Left hindlimb (tissue), 1 donor: ENCODE results near the gene CACNA1B.

Experiments
- DNase-seq: peaks from one replicate; pipeline ENCODE4 v3.0.0-alpha.2; 2018

CACNA1B gene

DNA sequence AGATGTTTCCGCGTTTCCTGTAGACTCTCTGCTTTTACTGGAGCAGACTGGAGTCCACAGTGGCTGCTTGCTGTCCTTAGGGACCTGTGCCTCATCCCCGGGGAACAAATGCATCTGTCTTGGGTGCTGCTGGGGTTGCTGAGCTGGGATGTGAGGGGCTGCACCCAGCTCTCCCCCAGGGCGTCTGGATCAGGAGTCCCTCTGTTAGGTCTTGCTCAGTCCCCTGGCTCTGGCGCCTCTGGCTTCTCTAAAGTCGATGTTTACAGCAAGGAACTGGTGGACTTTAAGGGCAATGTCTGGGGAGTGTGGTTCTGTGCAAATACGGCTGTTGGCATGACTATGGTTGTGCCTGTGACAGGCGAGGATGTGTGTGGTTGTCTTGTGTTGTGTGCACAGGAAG is 91.4 kb downstream of the CACNA1B start:
- DNase-seq = no peak

DNA sequence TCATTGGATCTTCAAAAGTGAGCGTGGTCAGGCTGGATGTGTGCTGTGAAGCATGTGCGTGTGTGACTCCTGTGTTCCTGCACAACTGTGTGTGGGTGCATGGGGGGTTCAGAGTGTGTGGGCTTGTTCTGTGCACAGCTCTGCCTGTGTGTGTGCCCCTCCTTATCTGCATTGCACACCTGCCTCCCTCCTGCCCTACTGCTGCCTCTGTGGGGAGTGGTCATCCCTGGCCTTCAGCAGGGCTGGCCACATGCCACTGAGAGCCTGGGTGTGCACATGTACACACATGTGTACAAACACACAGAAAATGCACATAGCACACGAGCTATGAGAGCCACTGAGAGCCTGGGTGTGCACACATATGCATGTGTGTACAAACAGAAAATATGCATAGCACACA is 92.1 kb downstream of the CACNA1B start:
- no peak for DNase-seq

- DNase-seq = no peak
Measured at GRCh38 chr9:137970098-137970497, 92.5 kb downstream of the CACNA1B start.

DNA sequence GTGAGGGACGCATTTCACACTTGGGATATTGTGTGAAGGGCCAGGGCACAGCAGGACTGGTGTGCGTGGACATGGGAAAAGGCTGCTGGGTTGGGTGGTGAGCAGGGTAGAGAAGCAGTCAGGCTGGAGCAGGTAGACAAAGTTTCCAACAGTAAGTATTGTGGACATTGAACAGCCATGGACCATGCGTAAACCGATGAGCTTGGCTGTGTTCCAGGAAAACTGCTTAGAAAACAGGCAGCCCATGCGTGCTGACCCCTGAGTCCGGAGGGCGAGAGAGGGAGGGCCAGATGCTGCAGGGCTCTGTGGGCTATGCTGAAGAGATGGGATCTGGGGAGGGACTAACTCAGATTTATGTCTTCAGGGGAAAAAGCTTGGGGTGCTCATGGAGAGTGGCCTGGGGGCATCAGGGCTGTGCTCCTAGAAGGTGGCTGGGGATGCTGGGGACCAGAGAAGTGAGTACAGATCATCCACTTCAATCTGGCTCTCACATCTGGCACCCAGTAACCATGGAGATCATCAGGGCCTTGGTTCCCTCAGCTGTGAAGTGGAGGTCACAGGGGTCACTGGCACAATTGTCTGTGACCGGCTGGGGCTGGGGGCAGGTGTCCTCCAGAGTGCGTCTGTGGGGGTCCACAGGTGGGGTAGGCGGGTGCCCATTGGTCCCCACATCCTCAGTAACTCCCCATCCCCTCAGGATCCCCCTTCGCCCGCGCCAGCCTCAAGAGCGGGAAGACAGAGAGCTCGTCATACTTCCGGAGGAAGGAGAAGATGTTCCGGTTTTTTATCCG is 93.3 kb downstream of the CACNA1B start:
- no peak for DNase-seq

- no peak for DNase-seq
Measured at GRCh38 chr9:137971477-137972138, 94.0 kb downstream of the CACNA1B start.

DNA sequence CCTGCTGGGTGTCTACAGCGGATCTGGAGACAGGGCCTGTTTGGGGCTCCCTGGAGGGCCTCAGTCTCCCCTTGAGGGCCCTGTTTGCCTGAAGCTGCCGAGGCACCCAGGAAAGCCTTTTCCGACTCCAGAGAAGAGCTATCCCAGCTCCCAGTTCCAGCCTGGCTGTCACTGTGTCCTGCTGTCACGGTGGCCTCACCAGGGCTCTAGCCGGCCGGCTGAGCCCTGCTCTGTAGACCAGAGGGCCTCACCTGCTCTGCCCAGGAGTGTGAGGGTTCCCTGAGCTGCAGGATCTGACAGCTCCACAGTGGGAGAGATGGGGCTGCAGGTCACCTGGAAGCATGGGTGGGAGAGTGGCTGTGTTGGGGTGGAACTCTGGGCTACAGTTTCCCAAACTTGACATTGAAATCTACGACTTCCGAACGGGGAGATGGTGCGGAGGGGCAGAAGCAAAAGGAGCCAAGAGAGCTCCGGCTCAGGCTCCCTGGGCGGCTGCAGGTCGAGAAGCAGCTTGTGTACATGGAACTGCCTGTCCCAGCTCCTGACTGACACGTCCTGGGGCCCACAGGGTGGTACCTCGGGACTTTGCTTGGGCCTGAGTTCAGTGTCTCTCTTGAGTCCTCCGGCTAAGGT is 94.9 kb downstream of the CACNA1B start:
- DNase-seq = no peak

DNA sequence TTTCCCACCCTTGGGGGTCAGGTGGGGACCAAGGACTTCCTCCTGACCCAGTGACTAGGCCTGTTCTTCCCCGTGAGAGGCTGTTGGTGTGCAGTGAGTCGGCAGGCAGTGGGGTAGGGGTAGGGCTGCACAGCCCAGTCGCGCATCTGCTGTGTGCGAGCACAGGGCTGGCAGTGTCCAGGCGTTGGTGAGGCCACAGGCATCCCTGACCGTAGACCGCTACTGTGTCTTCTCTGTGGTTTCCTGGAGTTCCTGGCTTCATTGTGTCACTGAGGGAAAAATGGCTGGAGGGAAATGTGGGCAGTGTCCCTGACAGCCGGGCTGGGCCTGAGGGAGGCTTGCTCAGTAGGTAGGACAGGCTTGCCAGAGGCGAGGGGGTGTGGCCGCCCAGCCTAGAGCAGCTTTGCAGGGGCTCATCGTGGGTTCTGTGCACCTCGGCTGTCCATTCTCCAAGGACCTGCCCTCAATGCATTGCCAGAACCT is 95.4 kb downstream of the CACNA1B start:
- no peak for DNase-seq

GRCh38 chr9:137973829-137974416 is 96.3 kb downstream of the CACNA1B start:
- no peak for DNase-seq

DNA sequence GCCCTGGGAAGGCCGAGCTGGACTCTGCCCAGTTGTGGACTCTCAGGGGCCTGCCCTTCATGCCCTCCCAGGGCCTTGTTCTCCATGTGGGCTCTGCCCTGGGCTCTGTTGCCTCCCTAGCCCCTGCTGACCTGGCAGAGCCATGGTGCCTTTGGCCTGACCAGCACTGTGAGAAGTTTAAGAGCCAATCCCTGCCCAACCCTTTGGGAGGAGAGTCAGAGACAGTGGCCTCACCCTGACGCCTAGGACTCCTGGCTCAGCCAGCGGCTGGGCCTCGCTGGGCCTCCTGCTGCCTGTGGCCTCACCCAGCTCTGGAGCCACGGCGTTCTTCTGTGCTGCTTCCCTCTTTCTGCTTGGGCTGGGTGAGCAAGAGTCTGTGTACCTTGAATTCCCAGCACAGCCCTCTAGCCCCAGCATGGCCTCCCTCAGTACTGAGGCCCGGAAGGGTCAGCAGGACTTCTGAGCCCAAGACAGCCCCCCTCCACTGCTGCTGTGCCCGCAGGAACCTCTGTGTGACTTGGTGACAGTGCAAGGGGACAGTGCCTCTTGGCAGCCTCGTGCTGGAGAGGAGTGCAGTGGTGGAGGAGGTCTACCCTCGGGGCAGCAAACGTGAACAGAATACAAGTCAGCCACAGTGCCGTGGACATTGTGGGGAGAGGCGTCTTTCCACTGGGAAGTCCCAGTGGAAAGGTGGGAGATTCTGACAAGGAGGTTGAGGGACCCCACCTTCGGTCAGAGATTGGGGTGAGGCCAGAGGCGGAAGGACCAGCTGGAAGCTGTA is 97.4 kb downstream of the CACNA1B start:
- DNase-seq = no peak

DNA sequence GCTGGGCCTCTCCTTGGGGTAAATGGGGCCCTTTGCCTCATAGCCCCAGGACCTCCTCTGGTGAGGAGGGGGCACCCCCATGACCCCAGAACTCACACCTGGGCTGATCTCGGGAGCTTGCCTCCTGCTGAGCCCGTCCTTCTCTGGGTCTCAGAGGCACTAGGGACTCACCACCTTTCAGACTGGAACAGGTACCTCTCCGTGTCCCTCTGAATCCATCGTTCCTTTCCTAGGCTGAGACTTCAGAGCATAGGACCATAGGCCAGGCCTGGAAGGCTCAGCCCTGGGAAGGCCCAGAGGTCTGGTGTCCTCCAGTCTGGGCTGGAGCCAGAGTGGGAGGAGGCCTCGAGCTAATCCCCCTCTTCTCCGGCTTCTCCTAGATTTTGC is 97.9 kb downstream of the CACNA1B start:
- no peak for DNase-seq

DNA sequence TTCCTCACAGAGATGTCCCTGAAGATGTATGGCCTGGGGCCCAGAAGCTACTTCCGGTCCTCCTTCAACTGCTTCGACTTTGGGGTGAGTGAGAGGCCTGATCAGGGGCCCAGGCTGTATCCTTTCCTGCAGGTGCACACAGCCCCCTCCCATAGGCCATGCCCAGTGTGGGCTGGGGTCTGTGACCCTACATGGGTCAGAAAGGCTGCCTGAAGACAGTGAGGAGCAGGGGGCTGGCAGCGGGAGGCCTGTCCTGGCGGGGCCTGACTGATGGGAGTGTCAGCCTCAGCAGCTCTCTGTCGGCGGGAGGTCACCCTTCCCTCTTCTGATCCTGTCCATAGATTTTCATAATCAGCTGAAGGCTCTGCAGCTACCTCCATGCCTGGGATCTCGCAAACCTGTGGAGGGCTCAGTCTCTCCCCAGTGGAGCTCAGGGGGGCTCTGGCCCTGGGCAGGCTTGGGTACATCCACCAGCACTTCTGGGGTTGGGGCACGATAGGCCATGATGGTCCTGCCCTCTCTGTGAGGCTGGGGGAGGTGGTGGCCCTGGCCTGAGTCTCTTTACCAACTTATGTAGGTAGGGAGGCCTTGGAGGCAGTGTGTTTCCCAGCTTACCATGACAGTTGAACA is 98.5 kb downstream of the CACNA1B start:
- no peak for DNase-seq

- DNase-seq = no peak
Measured at GRCh38 chr9:137977571-137978261, 100.1 kb downstream of the CACNA1B start.

GRCh38 chr9:137978262-137978714 is 100.7 kb downstream of the CACNA1B start:
- no peak for DNase-seq

GRCh38 chr9:137982200-137982599 is 104.6 kb downstream of the CACNA1B start:
- no peak for DNase-seq

- no peak for DNase-seq
Measured at GRCh38 chr9:137984005-137984404, 106.4 kb downstream of the CACNA1B start.

- no peak for DNase-seq
Measured at GRCh38 chr9:137984520-137985257, 107.1 kb downstream of the CACNA1B start.

DNA sequence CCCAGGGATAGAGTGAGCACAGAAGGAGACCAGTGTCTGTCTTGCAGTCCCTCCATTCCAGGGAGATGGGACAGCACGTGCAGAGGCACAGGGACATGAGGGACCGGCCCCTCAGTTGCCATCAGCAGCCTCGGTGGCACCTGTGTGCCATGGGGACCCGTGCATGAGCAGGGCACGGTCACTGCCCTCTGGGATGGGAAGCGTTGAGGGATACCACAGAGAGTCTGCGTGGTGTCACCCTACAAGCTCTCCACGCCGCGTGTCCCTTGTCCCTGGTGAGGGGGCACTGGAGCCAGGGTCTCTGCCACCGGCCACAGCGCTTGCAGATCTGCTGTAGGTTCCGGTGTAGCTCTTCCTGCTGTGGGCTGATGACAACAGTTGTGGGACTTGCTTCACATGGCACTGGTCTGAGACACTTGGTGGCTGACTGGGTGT is 108.1 kb downstream of the CACNA1B start:
- no peak for DNase-seq

DNA sequence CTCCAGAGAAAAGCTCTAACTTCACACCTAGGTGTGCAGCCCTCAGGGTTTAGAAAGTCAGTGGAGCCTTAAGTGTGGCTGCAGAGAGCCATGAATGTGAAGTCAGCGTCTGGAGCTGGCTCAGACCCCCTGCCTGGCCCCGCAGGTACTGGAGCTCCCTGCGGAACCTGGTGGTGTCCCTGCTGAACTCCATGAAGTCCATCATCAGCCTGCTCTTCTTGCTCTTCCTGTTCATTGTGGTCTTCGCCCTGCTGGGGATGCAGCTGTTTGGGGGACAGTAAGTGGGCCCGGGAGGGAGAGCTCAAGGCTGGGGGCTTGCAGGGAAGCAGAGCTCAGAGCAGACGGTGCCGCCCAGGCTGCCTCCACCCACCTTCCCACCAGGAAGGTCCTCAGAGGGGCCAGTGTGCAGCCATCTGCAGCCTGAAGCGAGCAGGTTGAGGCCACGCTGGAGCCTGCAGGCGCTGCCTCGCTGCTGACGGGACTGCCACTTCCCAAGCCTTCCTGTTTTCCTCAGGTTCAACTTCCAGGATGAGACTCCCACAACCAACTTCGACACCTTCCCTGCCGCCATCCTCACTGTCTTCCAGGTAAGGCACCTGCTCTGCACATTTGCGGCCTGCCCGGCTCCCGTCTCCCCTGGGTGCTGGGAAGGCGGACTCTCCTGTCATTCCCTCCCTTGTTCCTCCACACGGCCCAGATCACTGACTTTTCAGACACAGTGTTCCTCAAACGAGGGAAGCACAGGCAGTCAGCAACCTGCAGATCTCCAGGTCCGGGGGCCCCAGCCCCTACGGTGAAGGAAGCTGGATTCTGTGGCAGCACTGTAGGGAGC is 108.9 kb downstream of the CACNA1B start:
- no peak for DNase-seq

- no peak for DNase-seq
Measured at GRCh38 chr9:137987244-137988030, 109.9 kb downstream of the CACNA1B start.
